H1 (cell line): Measurements from ENCODE around the gene LRRC8D. TPM values are rescaled to one million over a fixed set of nuclear protein-coding genes. Genes with fewer than 3 reads are reported as not detected.

Source experiments
- BRCA1 ChIP-seq: IDR thresholded peaks from 2 replicates; pipeline ENCODE4 v1.6.1; 2012; ENCODE audit warnings: low read depth, low read length, improper control_type of control experiment
- CHD1 ChIP-seq: IDR thresholded peaks from 2 replicates; pipeline ENCODE4 v1.6.1; 2012; ENCODE audit warnings: low read depth, low read length, improper control_type of control experiment
- CHD2 ChIP-seq: IDR thresholded peaks from 2 replicates; pipeline ENCODE4 v1.6.1; 2012; ENCODE audit warnings: low read length, improper control_type of control experiment
- MAX ChIP-seq: IDR thresholded peaks from 2 replicates; pipeline ENCODE4 v1.6.1; 2012; ENCODE audit warnings: inconsistent platforms
- PHF8 ChIP-seq: fragments of 200-600 bp; sonication (generic); conservative IDR thresholded peaks from 2 replicates; pipeline ENCODE4 v1.7.1; 2012; ENCODE audit warnings: low read depth, mild to moderate bottlenecking, inconsistent platforms, low read length, moderate library complexity
- RAD21 ChIP-seq, 2 experiments: IDR thresholded peaks in 1 of 2; conservative IDR thresholded peaks in 1 of 2; 2 replicates each; pipeline ENCODE4 v1.6.1; 2011; ENCODE audit warnings: low read depth in 2 of 2, low read length in 2 of 2, improper control_type of control experiment in 1 of 2, inconsistent platforms in 1 of 2, mild to moderate bottlenecking in 1 of 2, moderate library complexity in 1 of 2
- RBBP5 ChIP-seq: IDR thresholded peaks from 2 replicates; pipeline ENCODE4 v1.7.1; 2012; ENCODE audit warnings: low read depth, mild to moderate bottlenecking, inconsistent platforms, low read length, moderate library complexity, borderline replicate concordance
- SIX5 ChIP-seq: IDR thresholded peaks from 2 replicates; pipeline ENCODE4 v1.6.1; 2011; ENCODE audit warnings: mild to moderate bottlenecking, low read depth, low read length
- TAF7 ChIP-seq: optimal IDR thresholded peaks from 2 replicates; pipeline ENCODE3; 2011; ENCODE audit warnings: low read depth, mild to moderate bottlenecking, inconsistent platforms, low read length, moderate library complexity, borderline replicate concordance
- TBP ChIP-seq: IDR thresholded peaks from 2 replicates; pipeline ENCODE4 v1.6.1; 2011; ENCODE audit warnings: low read depth, low read length, improper control_type of control experiment
- polyA plus RNA-seq, 7 experiments: library from polyadenylated mRNA; depleted of rRNA in 3 of 7; stranded (reverse) in 5 of 7; unstranded in 2 of 7; fragments of >200 nt in 5 of 7; fragments of 200-250 nt in 2 of 7; gene quantifications; 1 replicate in 5 of 7; 2 replicates in 1 of 7; 4 replicates in 1 of 7; pipeline versions ENCODE4 v1.2.1 to v1.2.3, GENCODE V29; 2011 to 2013; ENCODE audit warnings: missing spikeins in 2 of 7, mixed read lengths in 2 of 7
- total RNA-seq: library from RNA; stranded (reverse); fragmentation: NEBNext Ultra II Directional; extraction: Animal tissue kit (Norgen Biotek cat#: 25700); gene quantifications from 2 replicates; pipeline ENCODE4 v1.2.1, GENCODE V29; 2021

Gene LRRC8D
- total and polyA plus RNA-seq, 2 of the 8 experiments (the other 6 are each of a cell fraction or from before 2014, with no cell fraction given): 42.0 to 58.5 TPM

- TF ChIP-seq PHF8 (no peak), CHD2 (no peak), TAF7 (no peak), CHD1 (no peak), BRCA1 (no peak), SIX5 (peak; percentile 39), TBP (no peak), MAX (peak; percentile 30; the same call in 1 of the 2 replicates), RAD21 (IDR thresholded peaks at IDR 0.05 in 1 of 2, conservative IDR thresholded peaks at IDR 0.05 in 1 of 2; ENCODE audit: low read depth in 2 of 2, low read length in 2 of 2) (no peak), RBBP5 (no peak)
Measured at GRCh38 chr1:89791064-89791726, 29.6 kb upstream of the LRRC8D start (continued).
